ENCODE results near the gene ABHD12B. TPM values are rescaled to one million over a fixed set of nuclear protein-coding genes. Genes with fewer than 3 reads are reported as not detected.

The ABHD12B gene
- polyA plus RNA-seq, 3 donors = 0.45 to 0.54 TPM; not detected in 1

- H3K27me3 ChIP-seq (ENCODE audit: control insufficient read depth in 2 of 2, insufficient read depth in 2 of 2, low read length in 2 of 2) = no peaks in the 10 kb centered on the region
- H3K4me1 Mint-ChIP-seq = peaks cover 47% of the 10 kb centered on the region
- peak overlapping the region; percentile 83 to 93 (median 88) for H3K27ac Mint-ChIP-seq
- intact Hi-C loops (cut with micrococcal nuclease) = loop anchor here in 1 of 2 donors (2.0 kb wide), 1 partner anchor 15 kb away; no protein-coding TSS in a partner anchor
- WGBS (ENCODE audit: insufficient coverage) = 3% methylated on average over 14 of the region's 26 CpGs
- H3K36me3 ChIP-seq (replicated peaks in 1 of 2; ENCODE audit: control insufficient read depth in 1 of 2, insufficient read depth in 2 of 2, low read length in 2 of 2) = peaks cover 6 to 9% of the 10 kb centered on the region in 2 donors
- peaks cover 16 to 23% of the 10 kb centered on the region in 2 donors for H3K36me3 Mint-ChIP-seq
- H4K20me1 ChIP-seq (ENCODE audit: insufficient read depth, low read length) = peaks cover 3% of the 10 kb centered on the region
- H3K9me3 ChIP-seq (replicated peaks in 1 of 2; ENCODE audit: control insufficient read depth in 1 of 2, insufficient read depth in 1 of 2, low read length in 2 of 2) = no peaks in the 10 kb centered on the region
- peak overlapping the region; percentile 88 for H3K9ac ChIP-seq (ENCODE audit: insufficient read depth, low read length, poor library complexity, severe bottlenecking)
- DNase-seq = no peak
- peaks cover 0 to 1% (median 0%) of the 10 kb centered on the region in 3 donors for H3K27me3 Mint-ChIP-seq (ENCODE audit: low read depth in 3 of 3)
- H3K4me1 ChIP-seq (ENCODE audit: control insufficient read depth in 1 of 2, insufficient read depth in 2 of 2, low read length in 2 of 2) = peaks cover 45 to 51% of the 10 kb centered on the region in 2 donors
- peaks cover 60% of the 10 kb centered on the region for H3K79me2 ChIP-seq (ENCODE audit: insufficient read depth, low read length)
- H2AFZ ChIP-seq (ENCODE audit: insufficient read depth, low read depth, low read length, poor library complexity, severe bottlenecking) = peak overlapping the region; percentile 96
- peak overlapping the region; percentile 95 to 99 for H3K4me3 Mint-ChIP-seq
- peak overlapping the region; percentile 12 to 94 for H3K27ac ChIP-seq (ENCODE audit: low read depth in 1 of 2, low read length in 2 of 2)
- H3K4me2 ChIP-seq (replicated peaks; ENCODE audit: extremely low read depth, low read length, poor library complexity, severe bottlenecking) = peak overlapping the region; percentile 98
- TF ChIP-seq CTCF (IDR thresholded peaks at IDR 0.05) = no peak
- peak overlapping the region; percentile 56 to 96 (median 78) for H3K4me3 ChIP-seq (replicated peaks in 1 of 3; ENCODE audit: low read depth in 2 of 3, low read length in 3 of 3)
- H3K9me3 Mint-ChIP-seq = peaks cover 0 to 2% (median 0%) of the 10 kb centered on the region in 7 donors
Observed at GRCh38 chr14:50943261-50943942, 71.5 kb downstream of the ABHD12B start.

DNA sequence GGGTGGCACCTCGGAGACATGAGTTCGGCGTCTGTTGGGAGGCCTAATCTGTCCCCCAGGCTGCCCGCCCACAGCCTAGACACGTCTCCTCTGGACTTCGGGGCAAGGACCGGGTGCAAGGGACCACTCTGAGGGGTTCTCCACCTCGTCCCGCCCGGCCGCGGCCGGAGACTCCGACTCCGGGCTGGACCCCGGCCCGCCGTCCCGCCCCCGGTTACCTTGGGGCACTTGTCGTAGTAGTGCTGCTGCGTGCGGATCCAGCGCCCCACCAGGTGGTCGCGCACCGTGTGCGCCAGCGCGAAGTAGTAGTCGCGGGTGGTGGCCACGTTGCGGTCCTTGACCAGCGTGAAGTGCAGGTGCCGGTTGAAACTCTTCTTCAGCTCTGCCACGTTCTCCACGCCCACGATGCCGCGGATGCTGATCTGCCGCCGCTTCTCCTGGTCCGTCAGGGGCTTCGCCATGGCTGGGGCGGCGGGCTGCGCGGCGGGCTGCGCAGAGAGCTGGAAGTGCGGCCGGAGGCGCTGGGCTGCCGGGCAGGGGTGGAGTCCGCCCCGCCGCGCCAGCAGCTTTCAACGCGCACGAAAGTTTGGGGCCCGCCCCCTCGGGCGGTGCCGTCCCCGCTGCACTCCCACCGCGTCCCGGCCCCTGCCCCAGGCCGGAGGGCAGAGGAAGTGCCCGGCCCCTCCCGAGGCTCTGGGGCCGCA, 72.2 kb downstream of the ABHD12B start, which contains the start of gene PYGL:
Gene PYGL, minus strand, starts transcription at position 541 of the 704 bp plus-strand sequence. Its CDS starts 80 bp downstream, at position 461.
- H3K4me2 ChIP-seq (replicated peaks; ENCODE audit: extremely low read depth, low read length, poor library complexity, severe bottlenecking) = peak within 1 kb of the TSS; percentile 98
- H2AFZ ChIP-seq (ENCODE audit: insufficient read depth, low read depth, low read length, poor library complexity, severe bottlenecking) = peak within 1 kb of the TSS; percentile 96
- WGBS (ENCODE audit: insufficient coverage) = under 1% methylated on average over 74 of the region's 74 CpGs
- peak within 1 kb of the TSS; percentile 88 for H3K9ac ChIP-seq (ENCODE audit: insufficient read depth, low read length, poor library complexity, severe bottlenecking)
- H4K20me1 ChIP-seq (ENCODE audit: insufficient read depth, low read length) = peaks cover 3% of the 10 kb centered on the region
- peaks cover 44% of the 10 kb centered on the region for H3K4me1 Mint-ChIP-seq
- H3K36me3 Mint-ChIP-seq = peaks cover 16 to 23% of the 10 kb centered on the region in 2 donors
- peak; percentile 48 to 62 (median 62) for DNase-seq
- H3K79me2 ChIP-seq (ENCODE audit: insufficient read depth, low read length) = peaks cover 53% of the 10 kb centered on the region
- H3K27ac Mint-ChIP-seq = peak within 1 kb of the TSS; percentile 83 to 95 (median 88)
- peak within 1 kb of the TSS; percentile 74 to 94 for H3K27ac ChIP-seq (ENCODE audit: low read depth in 1 of 2, low read length in 2 of 2)
- H3K4me1 ChIP-seq (ENCODE audit: control insufficient read depth in 1 of 2, insufficient read depth in 2 of 2, low read length in 2 of 2) = peaks cover 38 to 44% of the 10 kb centered on the region in 2 donors
- H3K27me3 Mint-ChIP-seq (ENCODE audit: low read depth in 3 of 3) = peaks cover 0 to 1% (median 0%) of the 10 kb centered on the region in 3 donors
- peak within 1 kb of the TSS; percentile 56 to 96 (median 78) for H3K4me3 ChIP-seq (replicated peaks in 1 of 3; ENCODE audit: low read depth in 2 of 3, low read length in 3 of 3)
- peaks cover 0 to 3% (median under 1%) of the 10 kb centered on the region in 7 donors for H3K9me3 Mint-ChIP-seq
- intact Hi-C loops (cut with micrococcal nuclease) = loop anchor here in 1 of 2 donors (2.0 kb wide), 1 partner anchor 15 kb away; no protein-coding TSS in a partner anchor
- H3K4me3 Mint-ChIP-seq = peak within 1 kb of the TSS; percentile 95 to 99
- no peak for TF ChIP-seq CTCF (IDR thresholded peaks at IDR 0.05)
- H3K36me3 ChIP-seq (replicated peaks in 1 of 2; ENCODE audit: control insufficient read depth in 1 of 2, insufficient read depth in 2 of 2, low read length in 2 of 2) = peaks cover 6 to 9% of the 10 kb centered on the region in 2 donors
- H3K27me3 ChIP-seq (ENCODE audit: control insufficient read depth in 2 of 2, insufficient read depth in 2 of 2, low read length in 2 of 2) = no peaks in the 10 kb centered on the region
- H3K9me3 ChIP-seq (replicated peaks in 1 of 2; ENCODE audit: control insufficient read depth in 1 of 2, insufficient read depth in 1 of 2, low read length in 2 of 2) = no peaks in the 10 kb centered on the region

Measured in CD14-positive monocyte (primary cell).